K562 treated with DMSO at 1 percent for 4 hours (cell line): ENCODE results near the gene RGPD6. TPM values are rescaled to one million over a fixed set of nuclear protein-coding genes. Genes with fewer than 3 reads are reported as not detected.

ENCODE experiments used
- total RNA-seq: library from RNA; unstranded; fragments of 300-600 nt; gene quantifications from 2 replicates; pipeline ENCODE4 v1.2.3, GENCODE V29; 2022; ENCODE audit not compliant: insufficient read depth

RGPD6 gene
- 0.39 and 0.54 TPM in 2 replicates for total RNA-seq

DNA sequence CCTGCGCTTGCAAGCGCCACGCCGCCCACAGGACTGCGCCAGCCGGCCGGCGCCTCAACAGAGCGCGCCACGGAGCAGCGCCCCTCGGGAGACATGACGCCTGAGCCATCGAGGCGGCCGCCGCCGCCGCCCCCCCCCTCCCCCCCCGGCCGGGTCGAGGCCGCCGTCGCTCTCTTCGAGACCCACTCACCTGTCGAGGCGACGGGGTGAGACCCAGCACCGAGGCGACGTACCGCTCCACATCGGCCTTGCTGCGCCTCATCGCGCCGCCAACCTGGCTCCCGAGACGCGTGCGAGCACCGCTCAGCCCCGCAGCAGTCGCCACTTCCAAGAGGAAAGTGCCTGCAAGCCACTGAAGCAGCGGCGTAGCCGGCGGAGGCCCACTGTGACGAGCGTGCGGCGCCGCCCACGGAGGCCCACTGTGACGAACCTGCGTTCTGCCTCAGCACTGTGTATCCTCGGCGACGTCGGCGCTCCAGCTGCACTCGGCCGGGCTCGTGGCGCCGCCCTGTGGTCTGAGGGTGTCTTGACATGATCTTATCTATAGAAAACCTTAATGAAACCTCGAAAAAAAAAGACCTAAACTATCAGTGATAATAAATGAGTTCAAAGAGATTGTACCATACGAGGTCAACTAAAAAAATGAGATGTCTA is at the start of gene RGPD6:
Gene RGPD6, minus strand, starts transcription at position 460 of the 654 bp plus-strand sequence. Its CDS starts 198 bp downstream, at position 262.

GRCh38 chr2:110472171-110473058 is 104.6 kb downstream of the RGPD6 start, which contains the start of gene LIMS4:
Gene LIMS4, minus strand, starts transcription at chr2:110472816. Its CDS starts 38 bp downstream, at chr2:110472778.

Other genes with a start within 250 kb of the RGPD6 start
- not detected in 2 replicates for gene LIMS4, start 104.4 kb downstream of the RGPD6 start, total RNA-seq
- gene BUB1, start 100.8 kb upstream of the RGPD6 start, total RNA-seq: 37.8 and 59.7 TPM in 2 replicates
- not detected in 2 replicates for gene ACOXL, start 155.4 kb upstream of the RGPD6 start, total RNA-seq